ENCODE measurements around the gene CTNND1. TPM values are rescaled to one million over a fixed set of nuclear protein-coding genes. Genes with fewer than 3 reads are reported as not detected.

Gene CTNND1
- polyA plus RNA-seq (2013, experiment 1 of 2): 80.5 TPM
- polyA plus RNA-seq (2013, experiment 2 of 2): 79.9 TPM

- H3K79me1 ChIP-seq (ENCODE audit: low read depth, low read length): no peaks in the 10 kb centered on the region
- H2AFZ ChIP-seq (ENCODE audit: low read length): peak within 1 kb of the TSS; percentile 91
- H4K8ac ChIP-seq (ENCODE audit: low read depth, low read length): no peak within 1 kb of the TSS
- H3K9me3 ChIP-seq (replicated peaks in 1 of 2; ENCODE audit: control insufficient read depth in 2 of 2, insufficient read depth in 1 of 2, low read depth in 1 of 2, low read length in 2 of 2): no peaks in the 10 kb centered on the region
- no peak within 1 kb of the TSS for H2BK120ac ChIP-seq (ENCODE audit: low read depth, low read length)
- H3K23ac ChIP-seq (ENCODE audit: low read depth, low read length, poor library complexity): no peak within 1 kb of the TSS
- H3K18ac ChIP-seq (ENCODE audit: low read length): no peak within 1 kb of the TSS
- H2AK5ac ChIP-seq (ENCODE audit: low read depth, low read length): no peak within 1 kb of the TSS
- no peaks in the 10 kb centered on the region for H3K27me3 ChIP-seq (ENCODE audit: control insufficient read depth in 3 of 3, insufficient read depth in 3 of 3, low read depth in 1 of 3, low read length in 3 of 3)
- no peak within 1 kb of the TSS for H4K91ac ChIP-seq (ENCODE audit: low read depth, low read length, poor library complexity)
- peak within 1 kb of the TSS; percentile 86 for H3K27ac ChIP-seq (replicated peaks; ENCODE audit: low read length)
- no peak within 1 kb of the TSS for H2BK5ac ChIP-seq (ENCODE audit: low read length)
- peak within 1 kb of the TSS; percentile 38 for H3K4me2 ChIP-seq (ENCODE audit: insufficient read depth, low read length, poor library complexity, severe bottlenecking)
- no peak within 1 kb of the TSS for H2BK15ac ChIP-seq (ENCODE audit: low read length)
- no peak within 1 kb of the TSS for H3K9ac ChIP-seq (ENCODE audit: low read depth, low read length, poor library complexity)
- WGBS, 2 donors (ENCODE audit: extremely low coverage in 2 of 2, insufficient read length in 2 of 2, insufficient replicate concordance in 1 of 2): no CpG with 5 or more reads among the region's 13 CpGs
- H3K4me3 ChIP-seq (ENCODE audit: low read length in 2 of 2): peak within 1 kb of the TSS; percentile 82 to 95
- H3K4ac ChIP-seq (ENCODE audit: low read length): no peak within 1 kb of the TSS
- peak; percentile 84 for DNase-seq (ENCODE audit: low spot score)
- H2BK12ac ChIP-seq (ENCODE audit: low read length): no peak within 1 kb of the TSS
- H3K36me3 ChIP-seq (replicated peaks in 1 of 2; ENCODE audit: control insufficient read depth in 2 of 2, insufficient read depth in 2 of 2, low read length in 2 of 2): no peaks in the 10 kb centered on the region
- no peak within 1 kb of the TSS for H3K14ac ChIP-seq (ENCODE audit: low read length)
- peaks cover 4 to 7% of the 10 kb centered on the region in 2 donors for H3K4me1 ChIP-seq (ENCODE audit: control insufficient read depth in 2 of 2, insufficient read depth in 1 of 2, low read depth in 1 of 2, low read length in 2 of 2)
Observed at GRCh38 chr11:57761301-57762234, at the start of gene CTNND1. Gene CTNND1 (plus strand): TSS chr11:57761802. CDS start chr11:57791479, 29,677 bp downstream.

GRCh38 chr11:57712256-57713150 lies 49.1 kb upstream of the CTNND1 start, which contains the start of gene TMX2:
Gene TMX2 (plus strand): TSS chr11:57712593. CDS start chr11:57712619, 26 bp downstream.
- peaks cover 0 to 25% of the 10 kb centered on the region in 2 donors for H3K36me3 ChIP-seq (replicated peaks in 1 of 2; ENCODE audit: control insufficient read depth in 2 of 2, insufficient read depth in 2 of 2, low read length in 2 of 2)
- peak within 1 kb of the TSS; percentile 72 for H3K14ac ChIP-seq (ENCODE audit: low read length)
- peak within 1 kb of the TSS; percentile 70 for H4K8ac ChIP-seq (ENCODE audit: low read depth, low read length)
- H3K27ac ChIP-seq (replicated peaks; ENCODE audit: low read length): peak within 1 kb of the TSS; percentile 89
- peak; percentile 96 for DNase-seq (ENCODE audit: low spot score)
- peak within 1 kb of the TSS; percentile 98 for H3K9ac ChIP-seq (ENCODE audit: low read depth, low read length, poor library complexity)
- H2BK120ac ChIP-seq (ENCODE audit: low read depth, low read length): no peak within 1 kb of the TSS
- no peaks in the 10 kb centered on the region for H3K27me3 ChIP-seq (ENCODE audit: control insufficient read depth in 3 of 3, insufficient read depth in 3 of 3, low read depth in 1 of 3, low read length in 3 of 3)
- WGBS, 2 donors (ENCODE audit: extremely low coverage in 2 of 2, insufficient read length in 2 of 2, insufficient replicate concordance in 1 of 2): no CpG with 5 or more reads among the region's 53 CpGs
- peak within 1 kb of the TSS; percentile 90 for H2BK5ac ChIP-seq (ENCODE audit: low read length)
- no peak within 1 kb of the TSS for H4K91ac ChIP-seq (ENCODE audit: low read depth, low read length, poor library complexity)
- peak within 1 kb of the TSS; percentile 67 for H3K23ac ChIP-seq (ENCODE audit: low read depth, low read length, poor library complexity)
- peak within 1 kb of the TSS; percentile 63 for H2BK15ac ChIP-seq (ENCODE audit: low read length)
- H3K4me2 ChIP-seq (ENCODE audit: insufficient read depth, low read length, poor library complexity, severe bottlenecking): peak within 1 kb of the TSS; percentile 82
- H3K4me1 ChIP-seq (ENCODE audit: control insufficient read depth in 2 of 2, insufficient read depth in 1 of 2, low read depth in 1 of 2, low read length in 2 of 2): peaks cover 6 to 12% of the 10 kb centered on the region in 2 donors
- peak within 1 kb of the TSS; percentile 97 for H3K18ac ChIP-seq (ENCODE audit: low read length)
- H3K9me3 ChIP-seq (replicated peaks in 1 of 2; ENCODE audit: control insufficient read depth in 2 of 2, insufficient read depth in 1 of 2, low read depth in 1 of 2, low read length in 2 of 2): no peaks in the 10 kb centered on the region
- peak within 1 kb of the TSS; percentile 87 for H3K4ac ChIP-seq (ENCODE audit: low read length)
- H2AFZ ChIP-seq (ENCODE audit: low read length): peak within 1 kb of the TSS; percentile 94
- peak within 1 kb of the TSS; percentile 44 for H2BK12ac ChIP-seq (ENCODE audit: low read length)
- H3K4me3 ChIP-seq (ENCODE audit: low read length in 2 of 2): peak within 1 kb of the TSS; percentile 92 to 97
- peak within 1 kb of the TSS; percentile 19 for H2AK5ac ChIP-seq (ENCODE audit: low read depth, low read length)
- H3K79me1 ChIP-seq (ENCODE audit: low read depth, low read length): peaks cover 12% of the 10 kb centered on the region

- Histone ChIP-seq H3K14ac (ENCODE audit: low read length) (no peak overlapping the region), H3K4me2 (ENCODE audit: insufficient read depth, low read length, poor library complexity, severe bottlenecking) (no peak overlapping the region), H3K4me3 (ENCODE audit: low read length in 2 of 2) (peak overlapping the region in 1 of 2 donors; percentile 97), H4K91ac (ENCODE audit: low read depth, low read length, poor library complexity) (no peak overlapping the region), H2BK12ac (ENCODE audit: low read length) (no peak overlapping the region), H3K36me3 (replicated peaks in 1 of 2; ENCODE audit: control insufficient read depth in 2 of 2, insufficient read depth in 2 of 2, low read length in 2 of 2) (peaks cover 4 to 20% of the 10 kb centered on the region in 2 donors), H3K4me1 (ENCODE audit: control insufficient read depth in 2 of 2, insufficient read depth in 1 of 2, low read depth in 1 of 2, low read length in 2 of 2) (peaks cover 6 to 12% of the 10 kb centered on the region in 2 donors), H3K27me3 (ENCODE audit: control insufficient read depth in 3 of 3, insufficient read depth in 3 of 3, low read depth in 1 of 3, low read length in 3 of 3) (no peaks in the 10 kb centered on the region), H2AFZ (ENCODE audit: low read length) (no peak overlapping the region), H2AK5ac (ENCODE audit: low read depth, low read length) (no peak overlapping the region), H3K4ac (ENCODE audit: low read length) (no peak overlapping the region), H2BK120ac (ENCODE audit: low read depth, low read length) (no peak overlapping the region), H3K23ac (ENCODE audit: low read depth, low read length, poor library complexity) (no peak overlapping the region), H3K9ac (ENCODE audit: low read depth, low read length, poor library complexity) (no peak overlapping the region), H3K27ac (replicated peaks; ENCODE audit: low read length) (no peak overlapping the region), H4K8ac (ENCODE audit: low read depth, low read length) (no peak overlapping the region), H2BK5ac (ENCODE audit: low read length) (no peak overlapping the region), H3K79me1 (ENCODE audit: low read depth, low read length) (peaks cover 12% of the 10 kb centered on the region), H2BK15ac (ENCODE audit: low read length) (no peak overlapping the region), H3K18ac (ENCODE audit: low read length) (no peak overlapping the region), H3K9me3 (replicated peaks in 1 of 2; ENCODE audit: control insufficient read depth in 2 of 2, insufficient read depth in 1 of 2, low read depth in 1 of 2, low read length in 2 of 2) (peaks cover 0 to 6% of the 10 kb centered on the region in 2 donors)
- DNase-seq (ENCODE audit: low spot score): no peak
- no CpG with 5 or more reads among the region's 2 CpGs for WGBS, 2 donors (ENCODE audit: extremely low coverage in 2 of 2, insufficient read length in 2 of 2, insufficient replicate concordance in 1 of 2)
Observed at GRCh38 chr11:57713835-57714234, 47.8 kb upstream of the CTNND1 start.
